Esophagus (tissue), 2 donors: Measurements from ENCODE around the gene ZNF101. TPM values are rescaled to one million over a fixed set of nuclear protein-coding genes. Genes with fewer than 3 reads are reported as not detected.

ENCODE experiments used
- H3K27ac ChIP-seq, 2 donors: one replicate each; pipeline ENCODE4 v1.5.1; 2013; ENCODE audit warnings: low read depth in 2 of 2, mild to moderate bottlenecking in 2 of 2, inconsistent platforms in 1 of 2, low read length in 1 of 2, moderate library complexity in 1 of 2
- H3K27me3 ChIP-seq, 2 donors: one replicate each; pipeline ENCODE4 v1.6.1; 2013; ENCODE audit warnings: low read length in 2 of 2, control low read depth in 1 of 2, mild to moderate bottlenecking in 1 of 2; ENCODE audit not compliant: insufficient read depth in 2 of 2, control insufficient read depth in 1 of 2
- H3K36me3 ChIP-seq, 2 donors: one replicate each; pipeline ENCODE4 v1.6.1; 2013; ENCODE audit warnings: low read length in 1 of 2; ENCODE audit not compliant: control insufficient read depth in 2 of 2, insufficient read depth in 2 of 2
- H3K4me1 ChIP-seq, 2 donors: one replicate each; pipeline ENCODE4 v1.6.1; 2013; ENCODE audit warnings: low read length in 1 of 2; ENCODE audit not compliant: control insufficient read depth in 2 of 2, insufficient read depth in 2 of 2
- H3K4me3 ChIP-seq, 2 donors: one replicate each; pipeline ENCODE4 v1.5.1; 2013; ENCODE audit warnings: low read length in 2 of 2, mild to moderate bottlenecking in 2 of 2, low read depth in 1 of 2, moderate library complexity in 1 of 2
- H3K9me3 ChIP-seq, 2 donors: one replicate each; pipeline ENCODE4 v1.6.1; 2013; ENCODE audit warnings: mild to moderate bottlenecking in 2 of 2, low read depth in 1 of 2, low read length in 1 of 2, moderate library complexity in 1 of 2; ENCODE audit not compliant: control insufficient read depth in 2 of 2, insufficient read depth in 1 of 2
- WGBS, 2 donors: extraction: QIAGEN DNeasy Blood & Tissue Kit; methylation state at CpG; one replicate each; pipeline ENCODE4 v1.1.7; 2013; 5-methylcytosine and 5-hydroxymethylcytosine counted together
- polyA plus RNA-seq, 2 donors: library from polyadenylated mRNA; stranded (reverse); fragments of 200-250 nt; gene quantifications; one replicate each; pipeline ENCODE4 v1.2.3, GENCODE V29; 2013
- donor health status: healthy with polysubstance abuse.
- donor health status: Bipolar disorder and iron deficiency.

ZNF101 gene
- polyA plus RNA-seq, 2 donors = 10.4 to 12.2 TPM

DNA sequence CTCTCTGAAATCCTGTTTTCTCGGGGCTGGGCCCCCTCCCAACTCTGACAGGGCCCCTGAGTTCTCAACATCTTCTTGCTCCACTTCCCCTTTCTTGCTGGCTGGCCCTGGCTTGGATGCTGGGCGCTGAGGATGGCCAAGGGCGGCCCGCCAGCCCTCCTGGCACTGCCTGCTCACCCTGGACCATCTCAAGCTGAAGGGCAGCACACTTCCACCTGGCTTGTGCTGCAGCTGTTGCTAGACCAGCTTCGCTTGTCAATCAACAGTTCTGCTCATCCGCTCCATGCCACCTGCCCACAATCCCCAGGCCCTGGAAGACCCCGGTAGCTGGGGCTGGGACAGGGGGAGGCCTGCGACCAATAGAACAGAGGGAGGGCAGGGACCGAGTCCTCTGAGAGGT lies 18.3 kb upstream of the ZNF101 start:
- Histone ChIP-seq H3K9me3 (no peaks in the 10 kb centered on the region), H3K36me3 (peaks cover 40 to 81% of the 10 kb centered on the region in 2 donors), H3K4me1 (no peaks in the 10 kb centered on the region), H3K27me3 (no peaks in the 10 kb centered on the region), H3K4me3 (no peak overlapping the region), H3K27ac (no peak overlapping the region)
- 91 to 95% methylated on average over 9 of the region's 9 CpGs for WGBS, 2 donors

DNA sequence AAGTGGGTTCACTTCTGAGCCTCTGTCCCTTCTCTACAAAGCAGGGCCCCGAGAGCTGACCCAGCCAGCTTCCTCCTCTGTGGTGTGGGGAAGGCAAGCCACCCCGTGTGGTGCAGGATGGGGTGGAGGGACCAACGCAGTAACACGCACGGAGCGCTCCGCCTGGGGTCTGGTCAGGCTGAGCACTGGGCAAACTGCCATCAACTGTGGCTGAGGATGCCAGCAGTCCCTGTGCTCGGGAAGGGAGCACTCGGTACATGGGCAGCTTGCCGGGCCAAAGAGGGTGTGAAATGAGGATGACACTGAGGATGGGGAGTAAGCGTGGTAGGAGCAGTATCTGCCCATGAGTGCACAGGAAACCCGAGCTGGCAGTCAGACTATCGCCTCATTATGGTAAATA lies 17.6 kb upstream of the ZNF101 start:
- Histone ChIP-seq H3K27me3 (no peaks in the 10 kb centered on the region), H3K4me1 (no peaks in the 10 kb centered on the region), H3K27ac (no peak overlapping the region), H3K36me3 (peaks cover 45 to 81% of the 10 kb centered on the region in 2 donors), H3K9me3 (no peaks in the 10 kb centered on the region), H3K4me3 (no peak overlapping the region)
- 73 to 77% methylated on average over 13 of the region's 13 CpGs for WGBS, 2 donors

DNA sequence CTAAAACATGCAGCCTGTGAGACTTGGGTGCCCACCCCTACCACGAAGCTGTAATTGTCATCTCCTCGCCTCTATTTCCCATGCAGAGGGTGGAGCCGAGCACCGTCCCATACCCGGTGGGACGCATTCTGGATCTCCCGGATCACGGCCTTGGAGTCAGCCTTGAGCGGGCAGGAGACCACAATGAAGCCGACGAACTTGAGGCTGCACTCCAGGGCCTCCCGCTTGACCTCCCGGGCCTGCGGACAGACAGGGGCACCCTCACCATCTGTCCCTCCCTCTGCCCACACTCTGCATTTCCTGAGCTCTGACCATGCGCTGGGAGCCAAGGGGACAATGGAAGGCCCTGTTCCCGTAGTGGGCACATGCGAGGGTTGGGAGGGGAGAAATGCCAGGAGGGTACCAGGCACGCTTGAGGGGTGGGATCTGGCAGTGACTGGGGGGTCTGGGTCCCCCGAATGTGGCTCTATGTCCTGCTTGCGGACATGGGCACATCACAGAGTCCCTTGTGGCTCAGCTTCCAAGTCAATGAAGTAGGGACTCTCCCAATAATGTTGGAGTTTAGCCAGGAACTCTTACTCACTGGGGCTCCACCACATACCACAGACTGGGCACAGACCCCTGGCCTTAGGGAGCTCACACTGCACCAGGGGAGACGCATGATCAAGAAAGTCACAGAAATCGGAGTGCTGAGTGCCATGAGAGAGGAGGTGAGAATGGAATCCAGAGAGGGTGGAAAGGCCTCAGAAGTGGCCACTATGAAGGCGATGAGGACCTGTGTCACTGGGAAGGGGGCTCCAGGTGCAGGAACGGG lies 15.9 kb upstream of the ZNF101 start:
- Histone ChIP-seq H3K27ac (no peak overlapping the region), H3K9me3 (no peaks in the 10 kb centered on the region), H3K36me3 (peaks cover 39 to 81% of the 10 kb centered on the region in 2 donors), H3K27me3 (no peaks in the 10 kb centered on the region), H3K4me1 (no peaks in the 10 kb centered on the region), H3K4me3 (no peak overlapping the region)
- WGBS, 2 donors = 92 to 94% methylated on average over 24 of the region's 24 CpGs

DNA sequence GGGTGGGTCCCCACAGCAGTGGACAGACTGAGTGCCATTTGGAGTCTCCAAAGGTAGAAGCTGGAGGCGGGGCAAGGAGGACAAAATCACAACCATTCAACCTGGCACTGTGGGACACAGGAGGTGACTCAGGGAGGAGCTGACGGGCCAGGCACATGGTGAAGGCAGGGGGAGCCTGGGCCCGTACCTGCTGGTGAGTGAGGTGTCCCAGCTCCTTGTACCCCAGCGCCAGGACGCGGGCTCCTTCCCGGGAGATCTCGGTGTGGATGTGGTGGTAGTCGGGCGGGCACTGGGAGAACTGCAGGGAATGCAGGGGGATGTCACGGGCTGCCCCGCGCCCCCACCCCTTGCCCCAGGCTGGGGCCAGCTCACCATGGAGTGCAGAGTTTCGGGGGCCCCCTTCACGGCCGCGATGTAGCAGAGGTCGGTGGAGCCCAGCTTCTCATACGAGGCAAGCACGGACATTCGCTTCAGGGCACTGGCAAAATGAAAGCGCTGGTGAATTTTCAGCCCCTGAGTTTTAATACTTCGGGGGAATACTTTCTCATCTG lies 15.0 kb upstream of the ZNF101 start:
- whole genome bisulfite sequencing, 2 donors = 94 to 95% methylated on average over 23 of the region's 23 CpGs
- H3K36me3 ChIP-seq = peaks cover 39 to 84% of the 10 kb centered on the region in 2 donors
- no peaks in the 10 kb centered on the region for H3K9me3 ChIP-seq
- no peaks in the 10 kb centered on the region for H3K27me3 ChIP-seq
- no peak overlapping the region for H3K27ac ChIP-seq
- H3K4me1 ChIP-seq = peaks cover 0 to 2% of the 10 kb centered on the region in 2 donors
- no peak overlapping the region for H3K4me3 ChIP-seq

DNA sequence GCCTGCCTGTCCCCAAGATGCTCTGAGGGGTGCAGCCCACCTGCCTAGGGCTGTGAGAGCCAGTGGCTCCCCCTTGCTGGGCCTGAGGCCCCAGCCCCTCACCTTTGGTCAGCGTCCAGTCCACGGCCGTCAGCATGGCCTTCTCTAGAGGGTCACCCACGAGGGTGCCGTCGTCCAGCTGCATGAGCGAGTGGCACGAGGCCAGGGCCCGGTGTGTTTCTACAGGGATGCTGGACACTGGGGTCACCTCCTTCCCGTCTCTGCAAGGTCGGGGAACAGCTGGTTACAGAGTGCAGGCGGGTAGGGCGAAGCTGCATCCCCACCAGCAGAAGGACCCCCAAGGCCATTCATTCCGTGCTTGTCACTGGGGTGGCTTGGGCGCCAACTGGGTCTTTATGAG lies 14.2 kb upstream of the ZNF101 start:
- Histone ChIP-seq H3K36me3 (peaks cover 39 to 81% of the 10 kb centered on the region in 2 donors), H3K27me3 (no peaks in the 10 kb centered on the region), H3K4me3 (no peak overlapping the region), H3K9me3 (no peaks in the 10 kb centered on the region), H3K27ac (no peak overlapping the region), H3K4me1 (peaks cover 0 to 3% of the 10 kb centered on the region in 2 donors)
- WGBS, 2 donors = 93 to 96% methylated on average over 15 of the region's 15 CpGs

DNA sequence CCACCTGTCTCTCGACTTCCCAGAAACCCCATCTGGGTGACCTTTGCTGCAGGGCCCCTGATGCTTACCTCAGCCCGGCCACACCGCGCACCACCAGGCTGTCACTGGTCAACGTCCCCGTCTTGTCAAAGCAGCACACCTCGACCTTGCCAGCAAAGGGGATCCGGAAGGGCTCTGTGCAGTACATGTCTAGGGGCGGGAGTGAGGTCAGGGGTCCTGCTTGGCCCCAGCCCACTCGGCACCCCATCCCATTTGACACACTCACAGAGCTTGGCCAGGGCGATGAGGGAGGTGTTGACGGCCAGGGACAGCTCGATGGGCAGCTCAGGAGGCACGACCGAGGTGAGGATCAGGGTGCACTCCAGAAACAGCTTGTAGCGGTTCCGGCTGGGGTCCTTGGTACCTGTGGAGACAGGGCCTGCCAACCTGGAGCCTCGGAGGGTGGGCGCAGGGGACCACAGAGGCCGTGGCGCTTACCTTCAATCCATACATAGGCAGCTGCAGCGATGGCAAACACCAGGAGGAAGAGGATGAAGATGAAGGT lies 13.5 kb upstream of the ZNF101 start:
- WGBS, 2 donors = 94 to 95% methylated on average over 22 of the region's 22 CpGs
- peaks cover 0 to 9% of the 10 kb centered on the region in 2 donors for H3K4me1 ChIP-seq
- H3K27me3 ChIP-seq = no peaks in the 10 kb centered on the region
- H3K36me3 ChIP-seq = peaks cover 38 to 78% of the 10 kb centered on the region in 2 donors
- no peaks in the 10 kb centered on the region for H3K9me3 ChIP-seq
- no peak overlapping the region for H3K27ac ChIP-seq
- no peak overlapping the region for H3K4me3 ChIP-seq

DNA sequence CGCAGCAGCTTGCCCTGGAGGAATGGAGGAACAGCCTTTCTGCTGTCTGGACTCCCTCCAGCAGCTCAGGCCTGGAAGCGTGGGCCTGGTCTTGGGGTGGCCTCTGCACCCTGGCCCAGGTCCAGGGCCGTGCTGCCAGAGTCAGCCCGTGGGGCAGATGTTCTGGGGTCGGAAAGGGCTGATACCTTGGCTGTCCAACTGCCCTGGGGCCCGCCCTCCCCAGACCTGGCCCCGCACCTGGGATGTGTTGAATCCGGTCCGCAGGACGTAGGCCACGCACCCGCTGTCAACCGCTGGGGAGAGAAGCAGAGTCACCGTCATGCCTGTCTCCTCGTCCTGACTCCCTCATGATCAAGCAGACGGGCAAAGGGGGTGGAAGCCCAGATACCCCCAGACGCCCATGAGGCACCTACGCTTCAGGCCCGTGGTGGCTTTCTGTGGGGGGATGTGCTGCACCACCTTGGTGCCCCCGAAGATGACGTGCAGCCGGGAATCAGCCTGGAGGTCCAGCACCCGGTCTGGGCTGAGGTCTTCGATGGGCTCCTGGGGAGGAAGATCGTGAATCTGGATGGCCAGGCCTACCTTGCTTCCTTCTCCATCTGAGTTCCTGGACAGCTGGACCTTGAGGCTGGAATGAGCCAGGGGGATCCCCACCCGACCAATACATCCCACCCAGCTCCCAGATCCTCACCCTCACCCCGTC lies 12.8 kb upstream of the ZNF101 start:
- 92 to 93% methylated on average over 27 of the region's 27 CpGs for WGBS, 2 donors
- Histone ChIP-seq H3K27me3 (no peaks in the 10 kb centered on the region), H3K27ac (no peak overlapping the region), H3K9me3 (no peaks in the 10 kb centered on the region), H3K4me1 (peaks cover 0 to 11% of the 10 kb centered on the region in 2 donors), H3K4me3 (no peak overlapping the region), H3K36me3 (peaks cover 33 to 72% of the 10 kb centered on the region in 2 donors)

DNA sequence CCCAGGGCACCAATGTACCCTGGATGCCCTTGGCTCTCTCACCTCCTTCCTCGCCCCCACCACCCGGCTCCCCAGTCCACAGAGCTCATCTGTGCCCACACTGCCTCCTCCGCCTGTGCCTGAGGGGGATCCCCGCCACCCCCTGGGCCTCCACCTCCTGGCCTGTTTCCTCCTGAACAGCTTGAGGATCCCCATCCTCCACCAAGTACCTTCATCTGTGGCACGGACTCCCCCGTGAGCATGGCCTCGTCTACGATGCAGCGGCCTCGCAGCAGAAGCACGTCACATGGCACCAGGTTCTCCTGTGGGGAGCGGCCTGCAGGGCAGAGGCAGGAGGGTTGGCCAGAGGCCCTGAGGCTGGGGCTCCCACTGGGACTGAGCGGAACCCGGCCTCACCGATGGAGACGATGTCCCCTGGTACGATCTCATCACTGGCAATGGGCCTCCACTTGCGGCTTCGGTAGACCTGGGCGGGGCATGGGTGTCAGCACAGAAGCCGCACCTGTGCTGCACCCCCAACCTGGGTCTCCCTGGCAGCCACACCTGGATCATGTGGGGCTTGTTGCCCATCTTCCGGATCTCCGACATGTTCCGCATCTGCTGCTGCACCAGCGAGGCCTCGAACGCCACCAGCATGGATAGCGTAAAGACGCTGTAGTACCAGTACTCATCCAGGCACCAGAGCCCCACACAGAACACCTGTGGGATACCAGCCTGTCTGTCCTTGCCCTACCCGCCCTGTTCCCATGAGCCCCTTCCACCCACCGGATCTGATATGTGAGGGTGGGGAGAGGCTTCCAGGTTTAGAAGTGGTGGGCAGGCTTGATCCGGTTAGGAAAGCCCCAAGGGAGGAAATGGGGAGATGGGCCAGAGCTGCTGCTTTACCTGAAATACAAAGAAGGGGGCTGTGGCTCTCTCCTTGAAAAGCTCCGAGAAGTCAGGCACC lies 11.9 kb upstream of the ZNF101 start:
- Histone ChIP-seq H3K36me3 (peaks cover 28 to 66% of the 10 kb centered on the region in 2 donors), H3K27me3 (no peaks in the 10 kb centered on the region), H3K4me1 (peaks cover 0 to 13% of the 10 kb centered on the region in 2 donors), H3K9me3 (no peaks in the 10 kb centered on the region), H3K27ac (no peak overlapping the region), H3K4me3 (no peak overlapping the region)
- 94 to 95% methylated on average over 33 of the region's 33 CpGs for WGBS, 2 donors

DNA sequence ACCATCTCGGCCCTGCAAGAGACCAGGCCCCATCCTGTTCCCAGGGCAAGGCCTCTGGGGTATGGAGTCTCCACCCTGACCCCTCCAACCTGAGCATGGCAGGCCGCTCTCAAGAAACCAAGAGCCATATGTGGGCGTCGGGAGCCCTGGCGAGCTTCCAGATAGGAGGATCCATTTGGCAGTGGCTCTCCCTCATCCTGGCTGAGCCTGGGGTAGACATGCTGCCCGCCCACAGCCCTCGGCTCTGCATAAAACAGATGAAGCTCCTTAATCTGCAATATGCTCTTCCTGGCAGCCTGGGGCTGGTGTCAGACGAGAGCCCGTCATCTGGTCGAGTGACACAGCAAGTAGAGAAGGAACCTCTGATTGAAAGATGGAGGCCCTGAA lies 11.2 kb upstream of the ZNF101 start:
- Histone ChIP-seq H3K36me3 (peaks cover 23 to 60% of the 10 kb centered on the region in 2 donors), H3K4me1 (peaks cover 3 to 16% of the 10 kb centered on the region in 2 donors), H3K4me3 (no peak overlapping the region), H3K9me3 (no peaks in the 10 kb centered on the region), H3K27ac (no peak overlapping the region), H3K27me3 (no peaks in the 10 kb centered on the region)
- 71 to 72% methylated on average over 10 of the region's 10 CpGs for WGBS, 2 donors
